ENCODE data around the gene SLC5A3. TPM values are rescaled to one million over a fixed set of nuclear protein-coding genes. Genes with fewer than 3 reads are reported as not detected.

SLC5A3 gene
- 21.7 and 22.6 TPM in 2 replicates for total RNA-seq (2014; rRNA removed; shearing (Covaris generic))

DNA sequence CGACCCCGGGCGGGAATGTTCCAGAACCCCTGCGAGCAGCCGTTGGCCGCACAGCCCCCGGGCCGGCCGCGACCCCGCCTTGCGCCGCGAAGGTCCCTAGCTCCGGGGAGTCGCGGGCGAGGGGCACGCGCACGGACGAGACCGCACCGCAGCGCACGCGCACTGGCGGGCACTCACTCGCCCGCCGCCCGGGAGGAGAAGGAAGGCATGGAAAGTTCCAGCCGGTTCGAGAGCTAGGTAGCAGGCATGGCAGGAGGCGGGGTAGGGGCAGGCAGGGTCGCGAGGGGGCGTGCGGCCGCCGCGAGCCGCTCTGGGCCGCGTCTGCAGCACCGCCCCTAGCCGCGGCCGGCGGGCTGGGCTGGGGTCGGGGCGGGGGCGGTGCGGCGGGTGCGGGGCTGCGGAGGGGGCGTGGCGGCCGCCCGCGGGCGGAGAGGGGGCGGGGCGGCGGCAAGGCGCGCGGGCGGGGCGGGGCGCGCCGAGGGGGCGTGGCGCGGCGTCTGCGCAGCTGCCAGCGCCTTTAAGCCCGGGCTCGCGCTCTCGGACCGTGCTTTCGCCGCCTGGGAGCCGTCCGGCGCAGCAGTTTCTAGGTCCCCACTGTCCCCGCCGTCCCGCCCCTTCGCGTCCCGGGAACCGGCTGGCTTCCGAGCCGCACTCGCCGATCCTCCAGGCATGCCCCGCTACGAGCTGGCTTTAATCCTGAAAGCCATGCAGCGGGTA lies at the start of gene SLC5A3, which contains the start of gene MRPS6:
Gene SLC5A3 (plus strand): TSS at position 547 of the 717 bp plus-strand sequence. CDS start 21,621 bp downstream, outside the sequence.
Gene MRPS6 (plus strand): TSS at position 547 of the 717 bp plus-strand sequence. CDS start 123 bp downstream, at position 670.
- peak; percentile 68 for DNase-seq (ENCODE audit: low spot score)

GRCh38 chr21:34023691-34024373 lies 49.5 kb upstream of the SLC5A3 start:
- no peak for DNase-seq (ENCODE audit: low spot score)

DNA sequence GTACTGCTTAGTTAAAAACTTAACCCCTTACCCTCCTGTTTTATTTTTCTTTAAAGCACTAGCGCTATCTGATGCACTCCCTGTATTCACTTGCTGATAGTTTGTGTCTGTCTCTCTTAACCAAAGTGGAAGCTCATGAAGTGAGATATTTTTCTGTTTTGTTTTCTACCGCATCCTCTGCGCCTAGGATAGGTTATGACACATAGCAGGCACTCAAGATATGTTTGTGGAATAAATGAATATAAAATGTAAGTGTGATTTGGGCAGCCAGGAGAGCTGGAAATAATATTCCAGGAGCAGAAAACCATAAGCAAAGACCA lies 49.0 kb upstream of the SLC5A3 start:
- DNase-seq (ENCODE audit: low spot score) = no peak

DNA sequence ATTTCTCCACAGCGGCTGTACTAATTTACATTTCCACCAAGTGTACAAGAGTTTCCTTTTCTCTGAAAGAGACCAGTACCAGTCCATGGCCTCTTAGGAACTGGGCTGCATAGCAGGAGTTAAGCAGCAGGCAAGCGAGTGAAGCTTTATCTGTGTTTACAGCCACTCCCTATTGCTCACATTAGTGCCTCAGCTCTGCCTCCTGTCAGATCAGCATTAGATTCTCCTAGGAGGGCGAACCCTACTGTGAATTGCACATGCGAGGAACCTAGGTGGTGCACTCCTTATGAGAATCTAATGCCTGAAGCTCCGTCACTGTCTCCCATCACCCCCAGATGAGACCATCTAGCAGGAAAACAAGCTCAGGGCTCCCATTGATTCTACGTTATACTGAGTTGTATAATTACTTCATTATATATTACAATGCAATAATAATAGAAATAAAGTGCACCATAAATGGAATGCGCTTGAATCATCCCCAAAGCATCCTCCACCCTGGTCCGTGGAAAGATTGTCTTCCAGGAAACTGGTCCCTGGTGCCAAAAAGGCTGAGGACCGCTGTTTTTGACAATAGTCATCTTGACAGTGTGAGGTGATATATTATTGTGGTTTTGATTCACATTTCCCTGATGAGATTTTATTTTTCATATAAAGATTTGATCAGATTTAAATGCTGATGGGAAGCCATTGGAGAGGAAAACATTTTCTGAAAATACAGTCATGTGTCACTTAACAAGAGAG lies 45.5 kb upstream of the SLC5A3 start:
- peak; percentile 80 for DNase-seq (ENCODE audit: low spot score)

GRCh38 chr21:34029743-34030528 lies 43.4 kb upstream of the SLC5A3 start:
- DNase-seq (ENCODE audit: low spot score) = peak; percentile 88

DNA sequence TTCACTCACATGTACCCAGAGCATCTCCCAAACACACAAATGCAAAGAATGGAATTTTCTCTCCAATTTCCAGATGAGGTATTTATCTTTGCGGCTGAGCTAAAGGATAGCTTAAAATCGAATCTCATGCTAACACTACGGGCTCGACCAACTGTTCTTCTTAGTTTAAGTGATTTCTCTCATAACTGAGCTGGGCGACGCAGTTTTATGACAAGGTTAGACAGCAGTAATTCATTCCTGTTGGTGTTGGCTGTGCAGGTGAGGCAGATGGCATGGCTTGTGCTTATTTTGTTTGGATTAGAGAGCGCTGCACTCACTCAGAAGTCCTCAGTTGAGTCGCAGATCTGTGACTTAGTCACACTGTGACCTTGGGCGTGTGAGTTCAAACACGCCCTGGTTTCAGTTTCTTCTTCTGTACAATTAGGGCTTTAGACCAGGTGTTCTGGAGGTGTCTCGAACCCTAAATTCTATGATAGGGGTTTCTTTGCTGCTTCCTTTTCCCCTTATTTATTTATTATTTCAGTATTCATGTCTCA lies 41.5 kb upstream of the SLC5A3 start:
- no peak for DNase-seq (ENCODE audit: low spot score)

- DNase-seq (ENCODE audit: low spot score) = no peak
Measured at GRCh38 chr21:34034369-34035014, 38.9 kb upstream of the SLC5A3 start.

DNA sequence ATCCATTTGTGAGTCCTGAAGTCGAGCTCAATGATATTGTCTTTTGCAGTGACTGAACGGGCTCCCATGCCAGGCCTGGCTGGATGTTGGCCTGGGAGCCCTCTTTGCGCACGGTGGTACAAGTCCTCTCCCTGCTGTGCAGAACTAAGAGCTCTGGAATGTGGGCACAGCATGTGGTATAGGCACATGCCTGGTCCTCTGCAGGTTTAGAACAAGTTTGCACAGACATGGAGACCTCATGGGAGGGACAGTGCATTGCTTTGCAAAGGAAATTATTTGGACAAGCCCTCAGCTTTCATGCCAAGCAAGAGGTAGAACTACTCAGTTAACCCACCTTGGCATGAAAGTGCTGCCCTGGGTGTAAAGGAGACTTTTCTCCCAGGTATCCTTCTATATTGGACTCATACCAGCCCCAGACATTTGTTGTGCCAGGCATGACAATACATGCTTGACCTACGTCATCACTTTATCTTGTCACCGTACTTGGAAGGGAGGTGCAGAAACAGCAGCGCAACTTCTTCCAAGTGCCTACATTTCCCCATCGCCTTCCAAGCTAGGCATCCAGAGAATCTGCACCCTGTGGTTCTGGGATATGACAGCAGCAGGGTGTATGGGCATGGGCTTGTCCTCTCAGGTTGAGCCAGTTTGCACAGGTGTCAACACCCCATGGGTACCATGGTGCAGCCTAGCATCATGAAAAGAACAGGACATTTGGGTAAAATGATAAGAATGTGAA lies 37.6 kb upstream of the SLC5A3 start:
- DNase-seq (ENCODE audit: low spot score) = peak; percentile 60

DNA sequence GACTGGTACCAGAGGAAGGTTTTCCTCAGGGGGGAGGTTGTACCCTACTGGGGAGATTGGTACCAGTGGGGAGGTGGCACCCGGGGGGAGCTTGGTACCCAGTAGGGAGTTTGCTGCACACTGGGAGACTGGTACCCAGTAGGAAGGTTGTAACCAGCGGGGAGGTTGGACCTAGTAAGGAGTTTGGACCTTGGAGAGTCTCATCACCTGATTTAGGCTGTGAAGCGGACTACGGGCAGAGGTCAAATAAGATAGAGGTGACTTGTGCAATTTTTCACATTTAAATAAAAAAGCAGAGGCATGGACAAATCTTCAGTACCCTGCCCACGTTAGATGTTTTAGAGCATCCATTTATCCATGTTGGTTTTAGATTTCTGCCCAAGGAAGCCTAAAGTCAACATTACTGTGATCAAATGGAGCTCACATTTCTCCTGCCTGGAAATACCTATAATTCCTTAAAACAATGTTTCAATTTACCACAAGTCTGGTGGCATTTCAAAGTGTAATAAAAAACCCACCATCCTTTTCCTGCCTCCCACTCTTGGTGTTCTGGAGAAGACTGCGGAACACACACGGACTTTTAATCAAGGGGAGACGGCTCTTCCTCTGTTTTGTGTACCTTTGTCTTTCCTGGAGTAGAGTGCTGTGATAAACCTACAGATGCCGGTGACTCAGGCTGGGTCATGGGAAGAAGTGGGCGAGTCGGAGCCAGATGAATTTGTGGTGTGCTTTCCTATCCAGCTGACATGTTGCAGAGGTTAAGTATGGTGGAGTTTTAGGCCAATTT lies 36.2 kb upstream of the SLC5A3 start:
- DNase-seq (ENCODE audit: low spot score) = peak; percentile 84

DNA sequence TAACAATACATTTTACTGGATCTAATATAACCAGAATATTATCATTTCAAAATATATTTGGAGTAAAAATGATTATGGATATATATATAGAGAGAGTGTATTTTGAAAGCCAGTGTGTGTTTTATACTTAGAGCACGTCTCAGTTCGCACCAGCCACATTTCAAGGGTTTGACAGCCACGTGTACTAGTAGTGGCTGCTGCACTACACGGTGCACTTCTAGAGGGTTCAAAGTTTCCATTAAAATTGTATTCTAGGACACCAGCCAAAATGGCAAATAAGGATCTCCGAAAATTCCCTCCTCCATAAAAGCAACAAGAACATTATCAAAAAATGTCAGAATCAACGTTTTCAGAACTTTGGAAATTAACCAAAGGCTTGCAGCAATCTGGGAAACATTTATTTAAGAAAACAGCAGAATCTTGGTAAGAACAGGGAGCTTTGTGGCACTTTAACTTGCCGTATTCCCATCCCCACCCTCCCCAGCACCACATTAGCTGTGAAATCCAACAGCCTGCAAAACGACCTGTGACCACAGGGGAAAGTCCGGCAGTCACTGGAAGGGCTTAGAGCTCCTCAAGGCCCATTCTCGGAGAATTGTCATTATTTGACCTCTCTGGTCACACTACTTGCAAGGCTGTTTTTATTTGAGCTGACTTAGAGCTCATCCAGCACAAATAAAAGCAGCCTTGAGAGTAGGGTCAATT lies 33.5 kb upstream of the SLC5A3 start:
- DNase-seq (ENCODE audit: low spot score) = no peak

- no peak for DNase-seq (ENCODE audit: low spot score)
Measured at GRCh38 chr21:34042735-34043134, 30.6 kb upstream of the SLC5A3 start.

DNA sequence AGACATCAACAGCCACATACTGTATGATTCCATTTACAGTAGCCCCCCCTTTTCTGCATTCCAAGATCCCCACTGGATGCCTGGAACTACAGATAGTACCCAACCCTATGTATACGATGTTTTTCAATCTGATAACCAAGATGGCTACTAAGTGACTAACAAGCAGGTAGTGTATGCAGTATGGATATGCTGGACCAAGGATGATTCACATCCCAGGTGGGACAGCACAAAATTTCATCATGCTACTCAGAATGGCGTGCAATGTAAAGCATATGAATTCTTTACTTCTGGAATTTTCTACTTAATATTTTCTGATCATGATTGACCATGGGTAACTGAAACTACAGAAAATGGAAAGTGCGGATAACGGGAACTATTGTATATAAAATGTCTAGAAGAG lies 30.0 kb upstream of the SLC5A3 start:
- DNase-seq (ENCODE audit: low spot score) = no peak

DNA sequence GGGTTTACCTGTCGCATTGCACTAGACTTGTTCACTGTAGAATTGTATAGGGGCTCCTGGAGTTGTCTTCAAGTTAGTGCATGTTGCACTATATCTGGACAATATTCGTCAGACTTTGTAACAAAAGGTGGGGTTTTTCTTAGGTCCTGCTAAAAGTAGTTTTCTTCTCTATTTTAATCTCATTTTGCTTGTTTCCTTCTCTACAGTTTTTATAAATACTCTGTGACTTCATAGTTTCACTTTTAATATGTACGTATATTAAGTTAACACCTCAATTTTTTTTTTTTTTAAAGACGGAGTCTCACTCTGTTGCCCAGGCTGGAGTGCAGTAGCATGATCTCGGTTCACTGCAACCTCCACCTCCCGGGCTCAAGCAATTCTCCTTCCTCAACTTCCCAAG lies 26.5 kb upstream of the SLC5A3 start:
- DNase-seq (ENCODE audit: low spot score) = no peak

DNA sequence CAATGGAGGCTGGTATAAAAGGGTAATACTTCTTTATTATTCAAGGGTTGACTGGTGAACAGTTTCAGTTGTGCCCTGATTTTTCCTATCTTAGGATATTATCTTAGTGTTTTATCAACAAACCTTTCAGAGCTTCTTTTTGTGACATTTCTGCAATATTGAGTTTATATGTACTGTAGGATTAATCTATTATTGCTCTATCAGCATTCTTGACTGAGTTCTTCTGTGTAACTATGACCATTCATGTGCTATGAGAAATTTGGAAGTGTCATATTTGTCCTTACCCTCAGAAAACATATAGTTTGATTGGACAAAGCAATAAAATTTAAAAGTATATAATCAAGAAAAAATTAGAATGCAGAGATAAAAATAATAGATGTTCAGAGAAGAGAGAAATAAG lies 25.5 kb upstream of the SLC5A3 start:
- DNase-seq (ENCODE audit: low spot score) = no peak

DNA sequence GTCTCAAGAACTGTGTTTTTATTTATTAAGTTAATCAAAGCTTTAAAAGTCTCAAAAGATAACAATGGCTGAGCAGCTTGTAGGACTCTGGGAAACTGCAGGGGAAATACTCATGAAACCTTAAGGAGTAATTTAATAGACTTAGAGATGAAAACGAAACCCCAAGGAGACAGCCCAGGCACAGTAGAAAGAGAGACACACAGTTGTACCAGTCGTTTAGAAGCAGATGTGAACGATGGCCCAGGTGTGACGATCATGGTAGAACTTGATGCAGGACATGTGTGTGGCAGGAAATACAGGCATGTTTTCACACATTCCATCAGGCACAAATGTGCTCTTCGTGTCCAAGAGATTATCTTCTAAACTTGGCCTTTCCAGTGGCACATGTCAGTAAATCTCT lies 21.2 kb upstream of the SLC5A3 start:
- DNase-seq (ENCODE audit: low spot score) = no peak

GRCh38 chr21:34054259-34054658 lies 19.1 kb upstream of the SLC5A3 start:
- DNase-seq (ENCODE audit: low spot score) = no peak

- DNase-seq (ENCODE audit: low spot score) = no peak
Measured at GRCh38 chr21:34055615-34056014, 17.8 kb upstream of the SLC5A3 start.

- peak; percentile 39 for DNase-seq (ENCODE audit: low spot score)
Measured at GRCh38 chr21:34061983-34062382, 11.4 kb upstream of the SLC5A3 start.

DNA sequence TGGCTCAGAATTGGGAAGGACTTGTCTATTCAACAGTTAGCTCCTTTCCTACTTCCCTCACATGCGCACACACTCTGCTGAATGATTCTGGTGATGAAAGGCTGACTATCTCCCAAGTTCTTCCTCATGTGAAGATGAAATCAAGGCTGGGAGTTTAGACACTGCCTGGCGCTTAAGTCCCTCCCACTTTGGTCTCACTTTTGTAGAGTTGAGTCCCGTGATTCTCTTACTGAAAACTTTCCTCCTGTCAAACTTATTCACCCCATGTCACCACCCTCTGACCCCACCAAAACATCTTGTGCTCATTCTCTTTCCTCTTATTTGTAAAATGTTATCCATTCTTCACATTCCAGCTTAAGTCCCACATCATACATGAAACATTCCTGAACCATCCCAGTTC lies 8.4 kb upstream of the SLC5A3 start:
- DNase-seq (ENCODE audit: low spot score) = no peak
